Stimulated activated CD8-positive, alpha-beta memory T cell treated with anti-CD3 and anti-CD28 coated beads, Interleukin-4, amount 100 ng/mL, for 24 hours (primary cell): Measurements from ENCODE around the gene SNX20.

Source experiments
- DNase-seq: peaks from one replicate; pipeline ENCODE4 v3.0.0-alpha.2; 2020; ENCODE audit warnings: low read depth

SNX20 gene, protein sequence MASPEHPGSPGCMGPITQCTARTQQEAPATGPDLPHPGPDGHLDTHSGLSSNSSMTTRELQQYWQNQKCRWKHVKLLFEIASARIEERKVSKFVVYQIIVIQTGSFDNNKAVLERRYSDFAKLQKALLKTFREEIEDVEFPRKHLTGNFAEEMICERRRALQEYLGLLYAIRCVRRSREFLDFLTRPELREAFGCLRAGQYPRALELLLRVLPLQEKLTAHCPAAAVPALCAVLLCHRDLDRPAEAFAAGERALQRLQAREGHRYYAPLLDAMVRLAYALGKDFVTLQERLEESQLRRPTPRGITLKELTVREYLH

DNA sequence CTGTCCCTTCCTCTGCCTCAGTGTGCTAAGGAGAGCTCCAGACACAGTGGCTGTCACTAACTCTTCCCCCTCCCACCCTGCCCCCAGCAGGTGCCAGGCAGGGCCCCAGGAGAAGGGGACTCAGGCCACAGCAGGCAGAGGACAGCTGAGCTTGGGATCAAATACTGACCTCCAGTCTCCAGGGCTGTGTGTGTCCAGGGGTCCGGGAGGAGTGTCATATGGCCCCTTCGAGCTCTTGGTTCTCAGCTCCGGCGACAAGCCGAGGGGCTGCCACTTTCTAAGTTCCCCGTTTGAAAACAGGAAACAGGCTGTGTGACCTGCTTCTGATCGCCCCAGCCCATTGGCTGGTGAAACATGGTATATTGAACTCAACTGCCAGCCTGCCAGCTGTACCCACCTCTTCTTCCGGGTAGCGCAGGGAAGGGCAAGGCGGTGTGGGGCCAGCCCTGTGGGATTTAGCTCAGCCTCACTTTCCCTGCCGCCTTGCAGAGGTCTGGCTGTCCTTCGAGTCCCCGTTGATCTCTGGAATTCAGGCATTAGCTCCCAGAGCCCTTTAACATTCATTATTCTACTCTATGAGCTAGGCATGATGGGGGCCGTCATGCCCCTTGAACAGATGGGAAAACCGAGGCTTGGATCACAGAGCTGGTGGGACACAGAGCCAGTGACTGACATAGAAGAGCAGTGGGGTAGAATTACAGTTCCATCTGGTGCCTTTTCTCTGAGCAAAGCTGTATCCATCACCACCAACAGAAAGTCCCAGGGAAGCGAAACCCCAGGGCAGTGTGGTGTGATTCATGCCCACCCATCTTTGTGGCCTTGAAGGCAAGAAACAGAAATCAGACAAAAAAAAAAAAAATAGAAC, at the start of gene SNX20:
Gene SNX20, minus strand, starts transcription at position 292 of the 865 bp plus-strand sequence. CDS start 3,786 bp downstream, outside the sequence.
- DNase-seq: no peak

DNA sequence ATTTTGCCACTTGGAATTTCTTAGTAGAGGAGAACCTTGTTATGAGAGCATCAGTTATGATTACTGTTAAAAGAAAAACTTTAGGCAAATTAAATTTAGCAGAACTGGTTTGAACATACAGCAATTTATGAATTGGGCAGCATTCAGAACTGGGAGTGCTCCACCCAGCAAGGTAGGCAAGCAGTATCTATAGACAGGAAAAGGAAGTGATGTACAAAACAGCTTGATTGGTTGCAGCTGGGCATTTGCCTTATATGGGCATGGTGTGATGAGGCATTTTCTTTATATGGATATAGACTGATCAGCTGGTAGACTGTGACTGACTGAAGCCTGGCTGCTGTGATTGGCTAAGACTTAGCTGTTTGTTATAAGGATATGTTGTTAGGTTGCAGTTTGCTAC, 43.2 kb upstream of the SNX20 start:
- DNase-seq: no peak

DNA sequence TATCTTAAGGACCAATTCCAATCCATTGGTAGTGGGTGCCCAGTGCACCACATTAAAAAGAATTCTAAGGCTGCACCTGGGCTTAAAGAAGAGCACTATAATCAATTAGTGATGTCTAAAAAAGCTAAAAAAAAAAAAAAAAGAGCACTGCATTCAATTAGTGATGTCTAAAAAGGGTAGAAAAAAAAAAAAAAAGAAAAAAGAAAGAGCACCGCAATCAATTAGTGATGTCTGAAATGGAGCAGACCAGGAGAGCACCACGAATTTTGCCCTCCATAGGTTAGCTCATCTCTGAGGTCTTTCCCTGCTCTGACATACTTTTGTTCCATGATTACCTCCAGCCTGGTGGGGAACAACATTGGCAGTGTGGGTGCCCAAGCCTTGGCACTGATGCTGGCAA, 41.8 kb upstream of the SNX20 start:
- no peak for DNase-seq

DNA sequence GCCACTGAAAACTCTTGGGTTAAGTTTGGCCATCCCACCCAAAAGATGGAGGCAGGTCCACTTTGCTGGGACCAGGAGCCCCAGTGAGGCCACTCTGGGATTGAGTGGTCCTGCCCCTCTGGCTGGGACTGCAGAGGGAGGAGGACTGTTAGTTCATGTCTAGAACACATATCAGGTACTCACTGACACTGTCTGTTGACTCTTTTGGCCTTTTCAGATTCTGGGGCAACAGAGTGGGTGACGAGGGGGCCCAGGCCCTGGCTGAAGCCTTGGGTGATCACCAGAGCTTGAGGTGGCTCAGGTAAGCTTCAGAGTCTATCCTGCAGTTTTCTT, 41.3 kb upstream of the SNX20 start:
- no peak for DNase-seq

DNA sequence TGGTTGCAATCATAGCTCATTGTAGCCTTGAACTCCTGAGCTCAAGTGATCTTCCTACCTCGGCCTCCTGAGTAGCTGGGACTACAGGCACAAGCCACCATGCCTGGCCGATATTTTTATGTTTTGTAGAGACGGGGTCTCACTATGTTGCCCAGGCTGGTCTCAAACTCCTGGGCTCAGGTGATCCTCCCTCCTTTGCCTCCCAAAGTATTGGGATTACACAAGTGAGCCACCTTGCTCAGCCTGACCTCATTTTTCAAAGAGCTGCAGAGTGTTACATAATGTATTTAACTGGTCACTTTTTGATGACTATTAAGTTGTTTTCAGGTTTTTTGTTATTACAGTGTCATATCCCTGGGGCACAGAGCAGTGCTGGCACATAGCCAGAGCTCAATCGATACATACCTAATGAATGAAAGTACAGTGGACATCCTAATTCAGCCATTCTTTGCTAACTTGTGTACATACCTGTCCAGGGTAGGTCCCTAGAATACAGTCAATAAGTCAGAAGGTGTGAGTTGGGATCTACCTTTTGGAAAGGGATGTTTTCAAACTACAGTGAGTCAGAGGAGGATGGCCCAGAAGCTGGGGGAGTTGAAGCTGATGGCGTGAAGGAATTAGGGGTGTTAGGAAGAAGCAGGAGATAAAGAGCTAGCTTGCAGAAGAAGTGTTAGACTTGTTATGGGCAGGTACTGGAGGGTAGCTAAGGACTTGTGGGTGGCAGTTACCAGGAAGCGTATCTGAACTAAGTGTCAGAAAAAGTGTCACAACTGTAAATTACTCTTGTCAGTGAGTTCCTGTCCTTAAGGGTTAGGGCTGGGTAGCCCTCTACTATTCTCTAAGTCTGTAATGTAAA, 40.7 kb upstream of the SNX20 start:
- DNase-seq: no peak

DNA sequence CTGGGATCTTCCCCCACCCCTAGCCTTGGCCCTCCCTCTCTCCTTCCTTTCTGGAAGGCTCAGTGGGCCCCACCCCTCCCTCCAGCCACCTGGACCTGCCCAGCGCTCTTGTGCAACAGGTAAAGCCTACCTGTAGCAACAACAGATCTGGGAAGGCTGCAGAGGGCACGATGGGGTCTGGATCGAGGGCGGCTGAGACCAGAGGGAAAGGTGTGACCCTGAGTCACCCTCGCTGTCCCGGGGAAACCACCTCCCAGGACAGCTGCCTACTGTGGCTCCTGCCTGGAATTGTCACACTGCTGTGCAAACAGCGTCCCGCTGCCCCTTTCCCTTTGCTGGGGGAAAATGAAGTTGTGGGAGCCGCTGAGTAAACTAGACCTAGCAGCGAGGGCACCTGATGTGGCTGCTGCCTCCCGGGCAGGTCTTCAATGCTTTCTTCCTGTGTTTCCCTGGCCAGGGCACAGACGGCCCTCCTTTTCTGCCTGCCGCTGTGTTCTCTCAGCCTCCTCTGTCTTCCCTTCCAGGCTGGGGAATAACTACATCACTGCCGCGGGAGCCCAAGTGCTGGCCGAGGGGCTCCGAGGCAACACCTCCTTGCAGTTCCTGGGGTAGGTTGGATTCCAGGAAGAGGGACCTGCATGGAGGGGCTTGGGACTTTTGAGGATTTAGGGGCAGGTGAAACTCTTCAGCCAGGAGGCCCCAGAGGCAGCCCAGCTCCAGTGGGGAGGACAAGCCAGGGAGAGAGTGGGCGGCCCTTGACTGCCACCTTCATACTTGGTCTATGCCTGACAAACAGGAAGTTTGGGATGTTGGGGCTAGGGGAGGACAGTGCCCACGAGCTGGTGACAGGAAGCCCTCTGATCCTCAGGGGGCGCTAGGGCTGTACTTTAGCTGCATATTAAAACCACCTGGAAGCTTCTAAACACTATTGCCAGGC, 38.6 kb upstream of the SNX20 start:
- DNase-seq: no peak

DNA sequence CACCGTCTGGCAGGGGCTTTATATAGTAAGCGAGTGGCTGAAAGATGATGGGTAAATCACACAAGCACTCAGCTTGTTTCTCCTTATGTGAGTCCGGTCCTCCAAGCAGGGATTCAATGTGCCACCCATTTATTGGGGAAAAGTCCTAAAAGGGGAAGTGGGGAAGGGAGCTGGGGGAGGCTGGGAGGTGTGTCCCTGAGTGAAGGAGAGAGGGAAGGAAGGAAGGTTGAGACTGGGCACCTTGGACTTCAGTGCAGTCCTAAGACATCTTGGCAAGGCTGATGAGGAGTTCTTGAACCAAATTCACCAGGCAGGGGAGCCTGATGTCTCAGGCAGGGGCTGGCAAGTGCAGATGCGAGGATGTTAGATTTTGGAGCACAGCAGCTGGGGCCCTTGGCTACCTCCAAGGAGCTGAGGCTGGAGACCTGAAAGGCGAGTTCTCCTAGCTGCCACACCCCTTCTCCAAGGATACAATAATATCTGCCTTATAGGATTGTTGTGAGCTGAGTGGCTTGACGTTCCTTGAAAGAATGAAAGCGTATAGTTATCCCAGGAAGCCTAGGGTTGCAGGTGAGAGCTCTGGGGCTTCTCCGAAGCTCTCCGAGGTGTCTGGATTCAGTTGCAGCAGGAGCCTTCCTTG, 37.8 kb upstream of the SNX20 start:
- DNase-seq: no peak

DNA sequence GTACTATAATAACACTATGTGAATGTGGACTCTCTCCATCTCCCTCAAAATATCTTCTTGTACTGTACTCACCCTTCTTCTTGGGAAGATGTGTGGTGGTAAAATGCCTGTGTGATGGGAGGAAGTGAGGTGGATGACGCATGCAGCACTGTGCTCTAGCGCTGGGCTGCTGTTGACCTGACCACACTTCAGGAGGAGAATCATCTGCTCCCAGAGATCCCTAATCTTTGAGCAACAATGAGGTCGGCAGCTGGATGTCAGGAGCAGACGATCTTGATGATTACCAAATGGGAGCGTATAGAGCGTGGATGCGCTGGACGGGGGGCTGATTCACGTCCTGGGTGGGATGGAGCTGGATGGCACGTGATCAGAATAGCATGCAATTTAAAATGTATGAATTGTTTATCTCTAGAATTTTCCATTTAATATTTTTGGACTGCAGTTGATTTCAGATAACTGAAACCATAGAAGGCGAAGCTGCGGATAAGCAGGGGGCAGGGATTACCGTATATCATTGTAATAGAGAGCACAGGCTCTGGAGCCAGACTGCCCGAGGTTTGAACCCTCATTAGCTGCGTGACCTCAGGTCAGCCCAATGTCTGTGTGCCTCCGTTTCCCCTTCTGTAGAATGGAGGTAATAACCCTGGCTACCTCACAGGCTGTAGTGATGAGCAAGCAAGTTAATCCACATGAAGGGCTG, 37.1 kb upstream of the SNX20 start:
- DNase-seq: no peak

DNA sequence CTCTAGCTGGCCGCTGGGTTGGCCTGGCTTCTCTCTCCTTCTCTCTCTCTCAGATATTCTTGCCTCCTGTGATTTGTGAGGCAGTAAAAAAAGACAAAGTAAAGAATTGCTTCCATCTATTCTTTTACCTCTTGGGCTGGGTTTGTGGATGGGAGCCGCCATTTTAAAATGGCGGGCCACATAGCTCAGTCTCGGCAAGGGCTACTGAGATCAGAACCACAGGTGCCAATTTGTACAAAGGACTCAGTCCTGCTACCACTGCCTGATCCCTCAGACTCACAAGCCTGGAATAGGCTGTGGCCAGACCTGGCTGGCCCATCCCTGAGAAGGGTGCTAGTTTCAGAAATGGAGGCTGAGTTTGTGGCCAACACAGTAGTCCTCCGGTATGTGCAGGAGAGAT, 36.4 kb upstream of the SNX20 start:
- DNase-seq: no peak

DNA sequence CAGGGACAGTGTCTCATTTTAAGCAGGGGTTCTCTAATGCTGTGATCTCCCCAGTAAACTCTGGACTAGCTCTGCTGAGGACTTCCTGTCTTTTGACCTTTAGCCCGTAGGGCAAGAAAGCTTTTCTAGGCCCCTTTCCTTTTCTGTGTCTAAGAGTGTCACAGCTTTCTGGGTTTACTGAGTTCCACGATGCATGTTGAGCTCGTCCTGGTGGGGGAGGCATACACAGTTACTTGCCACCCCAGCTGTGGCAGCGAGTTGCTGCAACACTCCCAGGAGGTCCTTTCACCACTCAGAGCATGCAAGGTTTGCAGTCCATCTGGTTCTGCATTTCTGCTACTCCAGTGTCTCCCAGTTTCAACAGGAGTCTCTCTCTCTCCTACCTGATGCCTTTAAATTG, 36.0 kb upstream of the SNX20 start:
- no peak for DNase-seq

DNA sequence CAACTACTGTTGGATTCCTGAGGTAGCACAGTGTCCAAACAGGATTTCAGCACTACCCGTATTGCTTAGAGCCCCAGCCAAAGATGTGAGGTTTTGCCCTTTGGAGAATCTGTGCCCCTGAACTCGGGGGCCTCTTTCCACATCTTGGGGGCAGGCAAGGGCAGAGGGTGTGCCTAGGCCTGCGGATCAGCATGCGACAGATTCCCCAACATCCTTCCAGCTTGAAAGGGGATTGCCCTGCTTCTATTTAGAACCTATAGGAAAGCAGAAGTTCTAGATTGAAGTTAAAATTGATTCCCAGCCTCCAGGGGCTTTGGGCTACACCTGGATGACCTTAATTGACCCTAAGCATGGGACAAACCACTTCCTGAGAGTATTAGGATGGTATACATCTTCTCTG, 31.8 kb upstream of the SNX20 start:
- DNase-seq: no peak

DNA sequence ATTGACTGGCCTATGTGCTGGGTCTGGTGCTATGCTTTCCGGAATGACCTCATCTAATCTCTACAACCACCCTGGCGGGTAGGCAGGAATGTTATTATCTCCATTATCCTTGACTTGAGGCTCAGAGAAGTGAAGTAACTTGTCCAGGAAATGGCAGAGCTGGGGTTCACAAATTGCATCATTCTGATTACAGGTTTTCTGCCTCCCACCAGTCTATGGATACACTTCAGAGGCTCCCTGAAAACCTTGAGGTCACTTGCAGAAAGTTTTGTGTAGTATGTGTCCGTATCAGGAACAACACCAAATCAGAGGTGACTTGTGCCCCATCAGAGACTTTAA, 31.4 kb upstream of the SNX20 start:
- no peak for DNase-seq

DNA sequence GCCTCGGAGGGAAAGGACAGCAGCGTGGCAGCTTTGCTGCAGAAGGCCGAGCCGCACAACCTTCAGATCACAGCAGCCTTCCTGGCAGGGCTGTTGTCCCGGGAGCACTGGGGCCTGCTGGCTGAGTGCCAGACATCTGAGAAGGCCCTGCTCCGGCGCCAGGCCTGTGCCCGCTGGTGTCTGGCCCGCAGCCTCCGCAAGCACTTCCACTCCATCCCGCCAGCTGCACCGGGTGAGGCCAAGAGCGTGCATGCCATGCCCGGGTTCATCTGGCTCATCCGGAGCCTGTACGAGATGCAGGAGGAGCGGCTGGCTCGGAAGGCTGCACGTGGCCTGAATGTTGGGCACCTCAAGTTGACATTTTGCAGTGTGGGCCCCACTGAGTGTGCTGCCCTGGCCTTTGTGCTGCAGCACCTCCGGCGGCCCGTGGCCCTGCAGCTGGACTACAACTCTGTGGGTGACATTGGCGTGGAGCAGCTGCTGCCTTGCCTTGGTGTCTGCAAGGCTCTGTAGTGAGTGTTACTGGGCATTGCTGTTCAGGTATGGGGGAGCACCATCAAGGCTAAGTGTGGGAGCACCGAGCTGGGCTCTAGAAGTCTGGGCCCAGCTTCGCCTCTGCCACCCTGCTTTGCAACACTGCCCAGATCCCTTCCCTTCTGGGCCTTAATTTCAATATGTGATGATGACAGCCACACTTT, 30.9 kb upstream of the SNX20 start:
- no peak for DNase-seq

DNA sequence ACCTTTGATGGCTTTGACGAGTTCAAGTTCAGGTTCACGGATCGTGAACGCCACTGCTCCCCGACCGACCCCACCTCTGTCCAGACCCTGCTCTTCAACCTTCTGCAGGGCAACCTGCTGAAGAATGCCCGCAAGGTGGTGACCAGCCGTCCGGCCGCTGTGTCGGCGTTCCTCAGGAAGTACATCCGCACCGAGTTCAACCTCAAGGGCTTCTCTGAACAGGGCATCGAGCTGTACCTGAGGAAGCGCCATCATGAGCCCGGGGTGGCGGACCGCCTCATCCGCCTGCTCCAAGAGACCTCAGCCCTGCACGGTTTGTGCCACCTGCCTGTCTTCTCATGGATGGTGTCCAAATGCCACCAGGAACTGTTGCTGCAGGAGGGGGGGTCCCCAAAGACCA, 29.9 kb upstream of the SNX20 start:
- DNase-seq: no peak

DNA sequence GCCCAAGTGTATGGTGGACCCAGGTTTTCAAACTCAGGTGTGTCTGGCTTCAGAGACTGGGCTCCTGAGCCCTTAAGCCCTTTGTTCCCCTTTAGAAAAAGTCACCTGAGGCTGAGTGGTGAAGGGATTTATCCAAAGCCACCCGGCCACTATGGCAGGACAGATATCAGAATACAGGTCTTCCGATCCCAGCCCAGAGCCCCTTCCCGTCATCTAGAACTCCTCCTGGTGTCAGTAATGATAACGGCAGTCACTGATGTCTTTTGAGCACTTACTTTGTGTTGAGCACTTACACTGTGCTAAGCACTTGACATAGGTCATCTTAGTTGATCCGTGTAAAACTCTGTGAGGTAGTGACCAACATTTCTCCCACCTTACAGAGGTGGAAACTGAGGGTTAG, 28.9 kb upstream of the SNX20 start:
- DNase-seq: no peak

DNA sequence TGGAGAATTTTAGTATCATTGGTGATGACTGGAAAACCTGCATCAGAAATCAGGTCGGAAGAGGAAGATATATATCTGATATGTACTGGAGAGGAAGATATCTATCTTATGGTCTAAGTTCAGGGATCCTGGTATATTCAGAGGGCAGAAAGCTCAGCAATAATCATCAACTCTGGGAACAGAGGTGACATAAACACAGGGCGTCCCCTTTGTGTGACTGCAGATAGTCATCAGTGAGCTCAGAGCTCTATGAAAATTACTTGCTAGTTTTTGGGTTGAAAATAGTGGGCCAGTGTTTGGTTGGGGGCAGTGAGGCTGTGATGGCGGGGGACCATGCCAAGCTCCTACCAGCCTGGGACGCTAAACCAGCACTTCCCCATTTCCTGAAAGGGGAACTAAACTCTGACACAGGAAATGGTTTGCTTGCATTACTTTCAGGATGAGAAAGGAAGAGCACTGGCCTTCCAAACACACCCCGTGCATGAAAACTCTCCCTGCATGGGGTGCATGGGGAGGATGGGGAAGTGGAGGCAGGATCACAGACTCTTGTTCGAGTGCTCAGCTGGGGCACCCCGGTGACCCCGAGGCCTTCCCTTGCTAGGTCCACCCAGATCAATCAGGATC, 28.1 kb upstream of the SNX20 start:
- no peak for DNase-seq

DNA sequence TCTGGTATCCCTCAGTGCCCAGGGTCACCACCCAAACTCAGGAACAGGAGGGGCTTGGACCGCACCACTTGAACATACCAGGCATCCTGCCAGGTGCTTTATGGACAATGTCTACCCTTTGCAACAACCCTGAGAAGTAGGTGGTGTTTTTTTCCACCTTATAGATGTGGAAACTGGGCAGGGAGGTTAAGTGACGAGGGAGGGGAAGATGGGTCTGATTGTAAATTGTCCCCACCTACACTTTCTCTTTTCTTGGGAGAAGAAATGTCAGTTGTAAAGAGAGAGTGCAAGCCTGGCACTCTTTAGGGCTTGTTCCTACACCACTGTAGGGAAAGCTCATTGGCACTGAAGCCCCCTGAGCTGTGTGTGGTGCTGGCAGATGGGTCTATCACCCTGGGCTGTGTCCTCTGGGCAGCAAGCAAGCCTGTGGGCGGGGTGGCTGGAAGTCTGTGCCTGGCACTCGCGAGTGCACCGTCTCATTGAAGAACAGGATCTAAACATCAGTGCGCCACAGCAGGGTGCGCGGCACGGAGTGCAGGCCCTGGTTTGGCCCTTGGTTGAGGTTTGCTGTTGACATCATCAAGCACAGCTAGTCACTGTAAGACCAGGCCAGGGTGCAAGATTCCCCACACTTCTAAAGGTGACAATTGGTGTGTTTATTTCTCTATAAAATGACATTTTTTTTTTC, 27.4 kb upstream of the SNX20 start:
- no peak for DNase-seq

DNA sequence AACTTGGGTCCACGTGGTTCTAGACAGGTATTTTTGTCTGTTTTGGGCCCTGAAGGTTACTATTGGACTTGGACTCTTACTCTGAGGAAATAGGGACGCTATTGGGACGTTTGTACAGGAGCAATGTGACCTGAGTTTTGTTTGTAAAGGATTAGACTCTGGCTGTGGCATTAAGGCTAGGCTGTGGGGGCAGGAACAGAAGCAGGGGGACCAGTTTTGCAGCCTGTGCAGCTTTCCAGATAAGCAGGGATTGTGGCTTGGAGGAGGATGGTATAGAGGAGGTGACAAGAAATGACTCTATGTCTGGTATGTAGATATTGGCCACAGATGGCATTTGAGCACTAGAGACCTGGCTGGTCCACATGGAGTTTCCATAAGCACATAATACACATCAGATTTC, 25.1 kb upstream of the SNX20 start:
- no peak for DNase-seq
